Mesothelial cell of epicardium (in vitro differentiated cells): ENCODE results near the gene APOC4. TPM values are rescaled to one million over a fixed set of nuclear protein-coding genes. Genes with fewer than 3 reads are reported as not detected.

Experiments
- DNase-seq, 2 experiments: peaks; one replicate each; pipeline ENCODE4 v3.0.0; 2021; ENCODE audit warnings: low spot score in 2 of 2; ENCODE audit not compliant: unreplicated experiment in 2 of 2
- H3K27ac Mint-ChIP-seq: 2 replicates; pipeline ENCODE4 v1.8.0; 2021; ENCODE audit warnings: mixed read lengths
- H3K27me3 Mint-ChIP-seq: 2 replicates; pipeline ENCODE4 v1.8.0; 2021; ENCODE audit warnings: low read depth, mixed read lengths
- H3K36me3 Mint-ChIP-seq: 2 replicates; pipeline ENCODE4 v1.8.0; 2021; ENCODE audit warnings: mixed read lengths
- H3K4me1 Mint-ChIP-seq: 2 replicates; pipeline ENCODE4 v1.8.0; 2021; ENCODE audit warnings: mixed read lengths
- H3K4me3 Mint-ChIP-seq: 2 replicates; pipeline ENCODE4 v1.8.0; 2021; ENCODE audit warnings: mild to moderate bottlenecking, moderate library complexity, mixed read lengths
- H3K9me3 Mint-ChIP-seq: 2 replicates; pipeline ENCODE4 v1.8.0; 2021; ENCODE audit warnings: mixed read lengths
- total RNA-seq: library from RNA; stranded (reverse); gene quantifications from 3 replicates; pipeline ENCODE4 v1.2.1, GENCODE V29; 2021
- TF ChIP-seq, protein P1 (sequence below): fragments of 200-600 bp; sonication (generic); IDR thresholded peaks from one replicate; pipeline ENCODE4 v1.5.0; 2021; ENCODE audit warnings: antibody characterized with exemption; ENCODE audit not compliant: unreplicated experiment

The APOC4 gene
- total RNA-seq, 1 donor from 2014 or later = not detected

DNA sequence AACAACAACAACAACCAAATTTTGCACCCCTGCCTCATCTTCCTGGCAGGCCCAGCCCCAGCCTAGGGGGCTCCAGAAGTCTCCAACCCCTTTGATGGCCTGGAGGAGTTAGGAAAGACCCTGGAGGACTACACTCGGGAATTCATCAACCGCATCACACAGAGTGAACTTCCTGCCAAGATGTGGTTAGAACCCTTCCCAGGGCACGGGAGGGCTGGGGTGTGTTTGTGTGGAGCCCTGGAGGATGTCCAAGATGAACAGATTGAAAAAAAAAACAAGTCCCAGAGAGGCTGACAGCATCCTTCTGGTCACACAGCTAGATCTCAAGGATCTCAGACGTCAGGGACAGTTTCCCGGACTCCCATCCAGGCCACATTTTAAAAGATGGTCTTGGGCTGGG is 14.3 kb upstream of the APOC4 start:
- Mint-ChIP-seq H3K4me1 (peaks cover 6% of the 10 kb centered on the region), H3K27ac (no peak overlapping the region), H3K27me3 (peaks cover 9% of the 10 kb centered on the region), H3K9me3 (no peaks in the 10 kb centered on the region), H3K36me3 (no peaks in the 10 kb centered on the region), H3K4me3 (no peak overlapping the region)
- TF ChIP-seq, protein P1, sequence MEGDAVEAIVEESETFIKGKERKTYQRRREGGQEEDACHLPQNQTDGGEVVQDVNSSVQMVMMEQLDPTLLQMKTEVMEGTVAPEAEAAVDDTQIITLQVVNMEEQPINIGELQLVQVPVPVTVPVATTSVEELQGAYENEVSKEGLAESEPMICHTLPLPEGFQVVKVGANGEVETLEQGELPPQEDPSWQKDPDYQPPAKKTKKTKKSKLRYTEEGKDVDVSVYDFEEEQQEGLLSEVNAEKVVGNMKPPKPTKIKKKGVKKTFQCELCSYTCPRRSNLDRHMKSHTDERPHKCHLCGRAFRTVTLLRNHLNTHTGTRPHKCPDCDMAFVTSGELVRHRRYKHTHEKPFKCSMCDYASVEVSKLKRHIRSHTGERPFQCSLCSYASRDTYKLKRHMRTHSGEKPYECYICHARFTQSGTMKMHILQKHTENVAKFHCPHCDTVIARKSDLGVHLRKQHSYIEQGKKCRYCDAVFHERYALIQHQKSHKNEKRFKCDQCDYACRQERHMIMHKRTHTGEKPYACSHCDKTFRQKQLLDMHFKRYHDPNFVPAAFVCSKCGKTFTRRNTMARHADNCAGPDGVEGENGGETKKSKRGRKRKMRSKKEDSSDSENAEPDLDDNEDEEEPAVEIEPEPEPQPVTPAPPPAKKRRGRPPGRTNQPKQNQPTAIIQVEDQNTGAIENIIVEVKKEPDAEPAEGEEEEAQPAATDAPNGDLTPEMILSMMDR = no peak
- DNase-seq = no peak

DNA sequence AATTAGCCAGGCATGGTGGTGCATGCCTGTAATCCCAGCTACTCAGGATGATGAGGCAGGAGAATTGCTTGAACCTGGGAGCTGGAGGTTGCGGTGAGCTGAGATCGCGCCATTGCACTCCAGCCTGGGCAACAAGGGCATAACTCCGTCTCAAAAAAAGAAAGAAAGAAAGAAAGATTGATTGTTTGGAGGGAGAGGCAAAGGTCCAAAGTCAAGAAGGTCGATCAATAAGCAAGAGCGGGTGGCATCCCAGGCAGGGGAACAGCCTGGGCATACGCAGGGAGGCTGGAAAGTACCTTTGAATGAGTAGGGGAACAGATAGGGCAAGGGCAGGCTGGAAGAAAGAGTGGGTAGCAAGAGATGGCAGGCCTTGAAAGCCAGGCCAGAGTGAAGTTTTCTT is 11.9 kb upstream of the APOC4 start:
- peaks cover 6% of the 10 kb centered on the region for H3K4me1 Mint-ChIP-seq
- DNase-seq = no peak
- H3K36me3 Mint-ChIP-seq = no peaks in the 10 kb centered on the region
- H3K4me3 Mint-ChIP-seq = no peak overlapping the region
- no peak overlapping the region for H3K27ac Mint-ChIP-seq
- H3K27me3 Mint-ChIP-seq = peaks cover 9% of the 10 kb centered on the region
- TF ChIP-seq, protein P1 = no peak
- H3K9me3 Mint-ChIP-seq = no peaks in the 10 kb centered on the region

DNA sequence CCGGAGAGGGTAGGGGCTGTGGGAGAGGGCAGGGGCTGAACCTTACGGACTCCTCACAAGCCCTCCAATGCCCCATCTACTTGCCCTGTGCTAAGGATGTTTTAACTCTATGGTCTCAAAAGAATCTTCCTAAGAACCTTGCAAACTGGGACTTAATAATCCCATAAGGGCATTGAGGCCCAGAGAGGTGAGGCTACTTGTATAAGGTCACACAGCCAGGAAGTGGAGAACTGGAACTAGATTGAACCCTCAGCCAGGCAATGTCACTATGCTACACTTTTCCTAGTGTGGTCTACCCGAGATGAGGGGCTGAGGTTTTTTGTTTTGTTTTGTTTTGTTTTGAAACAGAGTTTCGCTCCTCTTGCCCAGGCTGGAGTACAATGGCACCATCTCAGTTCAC is 10.5 kb upstream of the APOC4 start:
- Mint-ChIP-seq H3K27me3 (peaks cover 3% of the 10 kb centered on the region), H3K9me3 (no peaks in the 10 kb centered on the region), H3K36me3 (no peaks in the 10 kb centered on the region), H3K4me1 (peaks cover 5% of the 10 kb centered on the region), H3K4me3 (no peak overlapping the region), H3K27ac (no peak overlapping the region)
- TF ChIP-seq, protein P1 = no peak
- no peak for DNase-seq

DNA sequence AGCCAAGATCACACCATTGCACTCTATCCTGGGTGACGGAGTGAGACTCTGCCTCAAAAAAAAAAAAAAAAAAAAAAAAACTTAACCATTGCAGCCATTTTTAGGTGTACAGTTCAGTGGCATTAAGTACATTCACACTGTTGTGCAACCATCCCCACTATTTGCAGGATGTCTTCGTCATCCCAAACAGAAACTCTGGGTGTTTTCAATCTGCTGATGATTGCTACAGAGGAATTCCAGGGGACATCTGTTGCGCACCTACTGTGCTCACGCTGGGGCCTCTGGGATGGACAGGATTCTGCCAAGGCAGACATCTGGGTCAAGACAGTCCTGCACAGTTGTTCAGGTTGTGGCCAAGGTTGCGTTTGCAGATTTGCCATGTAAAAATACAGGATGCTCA is 2.4 kb upstream of the APOC4 start:
- Mint-ChIP-seq H3K4me1 (no peaks in the 10 kb centered on the region), H3K27me3 (no peaks in the 10 kb centered on the region), H3K9me3 (no peaks in the 10 kb centered on the region), H3K4me3 (no peak overlapping the region), H3K27ac (no peak overlapping the region), H3K36me3 (no peaks in the 10 kb centered on the region)
- TF ChIP-seq, protein P1 = no peak
- no peak for DNase-seq

DNA sequence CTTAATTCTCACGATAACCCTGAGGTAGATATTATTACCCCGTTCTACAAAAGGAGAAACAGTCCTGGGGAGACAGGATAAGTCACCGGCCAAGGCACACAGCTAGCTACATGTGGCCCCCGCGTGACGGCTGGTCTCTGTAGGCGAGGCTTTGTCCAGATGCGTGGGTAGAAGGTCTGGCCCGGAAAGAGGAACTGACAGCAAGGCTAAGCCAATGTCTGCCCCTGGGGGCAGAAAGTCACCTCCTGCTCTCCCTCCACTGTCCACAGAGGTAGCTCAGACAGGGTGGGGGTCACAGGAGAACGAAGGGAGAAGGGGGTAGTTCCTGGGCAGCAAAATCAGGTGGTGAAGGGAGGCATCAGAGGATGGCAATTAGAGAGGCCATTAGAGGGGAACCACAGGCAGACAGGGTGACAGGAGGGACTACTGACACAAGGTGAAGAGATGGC is 1.8 kb downstream of the APOC4 start:
- H3K27me3 Mint-ChIP-seq = no peaks in the 10 kb centered on the region
- no peaks in the 10 kb centered on the region for H3K9me3 Mint-ChIP-seq
- no peak for DNase-seq
- TF ChIP-seq, protein P1 = no peak
- no peak overlapping the region for H3K4me3 Mint-ChIP-seq
- H3K27ac Mint-ChIP-seq = no peak overlapping the region
- H3K36me3 Mint-ChIP-seq = no peaks in the 10 kb centered on the region
- no peaks in the 10 kb centered on the region for H3K4me1 Mint-ChIP-seq

DNA sequence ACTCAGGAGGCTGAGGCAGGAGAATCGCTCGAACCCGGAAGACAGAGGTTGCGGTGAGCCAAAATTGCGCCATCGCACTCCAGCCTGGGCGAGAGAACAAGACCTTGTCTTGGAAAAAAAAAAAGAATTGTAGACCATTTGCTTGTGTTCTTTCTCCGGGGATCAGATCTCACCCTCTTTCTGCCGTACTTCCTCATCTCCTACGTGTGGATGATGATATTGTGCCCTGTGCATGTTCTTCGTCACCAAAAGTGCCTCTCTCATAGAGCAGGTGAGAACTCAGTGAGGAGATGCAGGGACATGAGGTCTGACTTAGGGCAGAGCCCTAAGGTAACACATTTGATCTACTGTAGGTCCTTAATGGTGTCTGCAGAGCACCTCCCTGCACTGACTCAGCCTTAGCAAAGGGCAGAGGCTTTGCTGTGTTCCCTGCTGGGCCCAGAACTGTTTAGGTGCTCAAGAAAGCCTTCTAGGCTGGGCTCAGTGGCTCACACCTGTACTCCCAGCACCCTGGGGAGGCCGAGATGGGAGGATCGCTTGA is 5.1 kb downstream of the APOC4 start:
- H3K27ac Mint-ChIP-seq = no peak overlapping the region
- H3K4me1 Mint-ChIP-seq = peaks cover 2% of the 10 kb centered on the region
- TF ChIP-seq, protein P1 = no peak
- no peaks in the 10 kb centered on the region for H3K27me3 Mint-ChIP-seq
- H3K36me3 Mint-ChIP-seq = no peaks in the 10 kb centered on the region
- DNase-seq = no peak
- no peaks in the 10 kb centered on the region for H3K9me3 Mint-ChIP-seq
- no peak overlapping the region for H3K4me3 Mint-ChIP-seq
